ENCODE data around the gene INPP5K.
A peak's percentile ranks its signal among the peaks of the same experiment; 100 is the strongest.

INPP5K gene

GRCh38 chr17:1505586-1505985, 10.8 kb downstream of the INPP5K start:
- no peak for DNase-seq (ENCODE audit: low spot score)

GRCh38 chr17:1504866-1505265, 11.5 kb downstream of the INPP5K start:
- DNase-seq (ENCODE audit: low spot score), result no peak

GRCh38 chr17:1503699-1504098, 12.7 kb downstream of the INPP5K start:
- no peak for DNase-seq (ENCODE audit: low spot score)

- no peak for DNase-seq (ENCODE audit: low spot score)
Measured at GRCh38 chr17:1498869-1499268, 17.5 kb downstream of the INPP5K start.

GRCh38 chr17:1498233-1498632, 18.2 kb downstream of the INPP5K start:
- no peak for DNase-seq (ENCODE audit: low spot score)

- DNase-seq (ENCODE audit: low spot score), result no peak
Measured at GRCh38 chr17:1497831-1498230, 18.6 kb downstream of the INPP5K start.

- no peak for DNase-seq (ENCODE audit: low spot score)
Measured at GRCh38 chr17:1496869-1497268, 19.5 kb downstream of the INPP5K start.

- no peak for DNase-seq (ENCODE audit: low spot score)
Measured at GRCh38 chr17:1495265-1495989, 21.0 kb downstream of the INPP5K start.

GRCh38 chr17:1494736-1495253, 21.6 kb downstream of the INPP5K start:
- DNase-seq (ENCODE audit: low spot score), result no peak

- DNase-seq (ENCODE audit: low spot score), result no peak
Measured at GRCh38 chr17:1494203-1494602, 22.2 kb downstream of the INPP5K start.

GRCh38 chr17:1493291-1493980, 23.0 kb downstream of the INPP5K start:
- DNase-seq (ENCODE audit: low spot score), result no peak

GRCh38 chr17:1492249-1493206, 23.9 kb downstream of the INPP5K start, which contains the start of gene MYO1C:
TSS of gene MYO1C (minus strand) at chr17:1492686. CDS start at chr17:1492487, 199 bp downstream.
- no peak for DNase-seq (ENCODE audit: low spot score)

GRCh38 chr17:1491443-1492248, 24.8 kb downstream of the INPP5K start:
- DNase-seq (ENCODE audit: low spot score), result peak; percentile 46

- DNase-seq (ENCODE audit: low spot score), result no peak
Measured at GRCh38 chr17:1490643-1491442, 25.6 kb downstream of the INPP5K start.

GRCh38 chr17:1488826-1489270, 27.6 kb downstream of the INPP5K start:
- DNase-seq (ENCODE audit: low spot score), result no peak

GRCh38 chr17:1487939-1488825, 28.2 kb downstream of the INPP5K start:
- DNase-seq (ENCODE audit: low spot score), result peak; percentile 73

GRCh38 chr17:1486802-1487695, 29.4 kb downstream of the INPP5K start:
- no peak for DNase-seq (ENCODE audit: low spot score)

Data from globus pallidus (tissue), 1 donor.